ENCODE data around the gene XXYLT1. TPM values are rescaled to one million over a fixed set of nuclear protein-coding genes. Genes with fewer than 3 reads are reported as not detected.

XXYLT1 gene
- polyA plus RNA-seq, 2 of the 4 experiments (the other 2 are of a cell fraction), result 11.9 to 12.0 TPM

GRCh38 chr3:195146131-195146530, 124.8 kb downstream of the XXYLT1 start:
- H3K4me1 ChIP-seq, result no peaks in the 10 kb centered on the region
- DNase-seq (ENCODE audit: low read depth in 1 of 2, low spot score in 1 of 2) (no peak), FAIRE-seq (no peak), ATAC-seq (no peak)
- H3K9me3 ChIP-seq, result no peaks in the 10 kb centered on the region
- no peak overlapping the region for H3K27ac ChIP-seq
- TF ChIP-seq CHD4 (IDR thresholded peaks at IDR 0.05; ENCODE audit: borderline replicate concordance) (no peak), HMGXB4 (CRISPR knock-in tag; IDR thresholded peaks at IDR 0.05; ENCODE audit: borderline replicate concordance) (no peak), KDM5A (IDR thresholded peaks at IDR 0.05) (no peak), MAZ (IDR thresholded peaks at IDR 0.05; ENCODE audit: borderline replicate concordance, low read depth, low read length) (no peak), CEBPB (IDR thresholded peaks at IDR 0.05) (no peak), EP300 (IDR thresholded peaks at IDR 0.05) (no peak), NR3C1 (IDR thresholded peaks at IDR 0.05) (no peak)
- no peak overlapping the region for H3K4me2 ChIP-seq
- no peak overlapping the region for H3K4me3 ChIP-seq
- WGBS (ENCODE audit: missing lambda C conversion rate), result 92% methylated on average over 8 of the region's 8 CpGs
- CTCF ChIA-PET, result interaction anchor here (0.8 kb wide), 1 partner anchor 459 kb away, joined by 3 read pairs; no protein-coding TSS in a partner anchor
- POLR2A ChIA-PET, result no interaction called here

GRCh38 chr3:195145579-195145978, 125.4 kb downstream of the XXYLT1 start:
- ATAC-seq, result no peak
- no peaks in the 10 kb centered on the region for H3K9me3 ChIP-seq
- FAIRE-seq, result no peak
- TF ChIP-seq MAZ (IDR thresholded peaks at IDR 0.05; ENCODE audit: borderline replicate concordance, low read depth, low read length), result no peak
- no peak for TF ChIP-seq FOSB (CRISPR knock-in tag; IDR thresholded peaks at IDR 0.05)
- TF ChIP-seq EHMT2 (IDR thresholded peaks at IDR 0.05; ENCODE audit: low read depth), result no peak
- TF ChIP-seq ZC3H11A (IDR thresholded peaks at IDR 0.05), result no peak
- TF ChIP-seq FOXS1 (CRISPR knock-in tag; IDR thresholded peaks at IDR 0.05), result no peak
- TF ChIP-seq E2F6 (IDR thresholded peaks at IDR 0.05; ENCODE audit: borderline replicate concordance, low read depth), result no peak
- no peak for TF ChIP-seq HOXB5 (CRISPR knock-in tag; IDR thresholded peaks at IDR 0.05)
- no peak for TF ChIP-seq MAX (IDR thresholded peaks at IDR 0.05)
- TF ChIP-seq MYC (IDR thresholded peaks at IDR 0.05; ENCODE audit: borderline replicate concordance, low read length), result no peak
- no peak for TF ChIP-seq REST (IDR thresholded peaks at IDR 0.05)
- TF ChIP-seq ATOH8 (CRISPR knock-in tag; IDR thresholded peaks at IDR 0.05; ENCODE audit: low read depth), result no peak
- no peak for TF ChIP-seq HOXA7 (CRISPR knock-in tag; IDR thresholded peaks at IDR 0.05)
- no peak for TF ChIP-seq ELK1 (IDR thresholded peaks at IDR 0.05; ENCODE audit: low read depth, low read length)
- no peak for TF ChIP-seq GATA3 (IDR thresholded peaks at IDR 0.05; ENCODE audit: borderline replicate concordance)
- no peak overlapping the region for H3K27ac ChIP-seq
- ChIA-PET CTCF (interaction anchor here (0.8 kb wide), 1 partner anchor 458 kb away, joined by 3 read pairs; no protein-coding TSS in a partner anchor), POLR2A (no interaction called here)
- no peak for DNase-seq (ENCODE audit: low read depth in 1 of 2, low spot score in 1 of 2)
- H3K4me2 ChIP-seq, result no peak overlapping the region
- 92% methylated on average over 8 of the region's 12 CpGs for WGBS (ENCODE audit: missing lambda C conversion rate)
- H3K4me1 ChIP-seq, result no peaks in the 10 kb centered on the region
- no peak overlapping the region for H3K4me3 ChIP-seq

All from A549 (cell line).